ENCODE data around the gene IL22. TPM values are rescaled to one million over a fixed set of nuclear protein-coding genes. Genes with fewer than 3 reads are reported as not detected.

Gene IL22
- total RNA-seq (2014; rRNA removed; shearing (Covaris generic)): not detected in 2 replicates
- polyA plus RNA-seq (2015; cell fraction: cytosol; rRNA removed): not detected in 2 replicates
- not detected in 2 replicates for polyA plus RNA-seq (2015; cell fraction: nucleus; rRNA removed)

DNA sequence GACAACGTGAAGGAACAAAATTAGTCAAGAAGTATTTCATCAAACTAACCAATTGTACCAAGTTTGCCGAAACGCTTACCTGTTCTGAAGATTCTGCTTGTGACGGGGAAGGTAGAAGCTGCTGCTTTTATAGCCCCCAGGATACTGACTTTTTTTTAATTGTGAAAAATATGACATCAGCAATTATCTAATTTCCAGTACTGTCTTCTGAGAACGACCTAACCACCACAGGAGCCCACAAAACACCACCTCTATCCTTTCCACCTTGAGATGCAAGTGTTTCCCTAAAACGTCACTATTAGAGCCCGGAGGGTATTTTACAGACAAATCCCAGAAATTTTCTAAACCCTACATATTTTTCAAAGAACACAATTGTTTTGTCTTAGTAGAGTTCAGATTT is at the start of gene IL22:
Gene IL22, minus strand, starts transcription at position 101 of the 400 bp plus-strand sequence. CDS start 156 bp downstream, outside the sequence.
- DNase-seq (ENCODE audit: low read depth): no peak

GRCh38 chr12:68297929-68298328 is 44.5 kb upstream of the IL22 start:
- no peak for DNase-seq (ENCODE audit: low read depth)

DNA sequence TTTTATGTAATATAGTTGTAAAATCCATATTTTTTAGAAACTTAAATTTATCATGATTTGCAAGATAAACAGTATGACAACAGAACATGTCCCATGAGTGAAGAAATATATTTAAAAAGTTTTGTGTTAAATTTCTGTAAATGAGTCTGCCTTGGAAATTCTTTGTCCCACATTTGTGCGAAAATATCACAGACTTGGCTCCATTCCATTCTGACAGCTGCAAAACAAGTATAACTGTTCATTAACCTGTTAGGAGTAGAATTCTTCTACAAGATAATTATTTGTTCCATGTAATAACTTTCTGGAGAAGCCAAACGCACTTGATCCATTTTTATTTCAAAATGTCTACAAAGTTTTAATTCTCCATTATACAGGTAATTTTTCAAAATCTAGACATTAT is 40.8 kb upstream of the IL22 start:
- DNase-seq (ENCODE audit: low read depth): no peak

- DNase-seq (ENCODE audit: low read depth): no peak
These were observed 39.9 kb upstream of the IL22 start for GRCh38 chr12:68293347-68293746.

GRCh38 chr12:68292151-68292943 is 38.9 kb upstream of the IL22 start:
- DNase-seq (ENCODE audit: low read depth): no peak

- no peak for DNase-seq (ENCODE audit: low read depth)
These were observed 38.1 kb upstream of the IL22 start for GRCh38 chr12:68291396-68292036.

DNA sequence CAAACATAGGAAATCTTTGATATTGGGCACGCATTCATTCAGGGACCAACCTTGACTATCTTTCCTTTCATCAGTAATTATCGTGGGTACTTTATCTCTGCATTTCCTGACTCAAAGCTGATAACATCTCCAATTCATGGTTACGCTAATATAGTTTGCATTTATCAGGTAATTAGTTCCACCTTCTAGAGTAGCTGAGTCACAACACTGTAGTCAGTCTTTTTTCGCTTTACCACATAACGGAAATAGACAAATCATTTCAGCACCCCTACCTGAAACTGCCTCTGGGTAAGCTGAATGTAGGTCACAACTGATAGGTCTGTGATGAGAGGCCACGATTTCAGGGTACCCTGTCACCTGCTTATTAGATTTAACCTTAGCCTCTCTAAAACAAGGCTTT is 36.7 kb upstream of the IL22 start:
- no peak for DNase-seq (ENCODE audit: low read depth)

GRCh38 chr12:68287106-68287505 is 33.7 kb upstream of the IL22 start:
- no peak for DNase-seq (ENCODE audit: low read depth)

GRCh38 chr12:68286396-68286795 is 33.0 kb upstream of the IL22 start:
- DNase-seq (ENCODE audit: low read depth): no peak

GRCh38 chr12:68285541-68285940 is 32.1 kb upstream of the IL22 start:
- no peak for DNase-seq (ENCODE audit: low read depth)

- no peak for DNase-seq (ENCODE audit: low read depth)
These were observed 28.1 kb upstream of the IL22 start for GRCh38 chr12:68281322-68282077.

- DNase-seq (ENCODE audit: low read depth): no peak
These were observed 26.8 kb upstream of the IL22 start for GRCh38 chr12:68280240-68280639.

GRCh38 chr12:68279227-68280054 is 26.0 kb upstream of the IL22 start:
- no peak for DNase-seq (ENCODE audit: low read depth)

DNA sequence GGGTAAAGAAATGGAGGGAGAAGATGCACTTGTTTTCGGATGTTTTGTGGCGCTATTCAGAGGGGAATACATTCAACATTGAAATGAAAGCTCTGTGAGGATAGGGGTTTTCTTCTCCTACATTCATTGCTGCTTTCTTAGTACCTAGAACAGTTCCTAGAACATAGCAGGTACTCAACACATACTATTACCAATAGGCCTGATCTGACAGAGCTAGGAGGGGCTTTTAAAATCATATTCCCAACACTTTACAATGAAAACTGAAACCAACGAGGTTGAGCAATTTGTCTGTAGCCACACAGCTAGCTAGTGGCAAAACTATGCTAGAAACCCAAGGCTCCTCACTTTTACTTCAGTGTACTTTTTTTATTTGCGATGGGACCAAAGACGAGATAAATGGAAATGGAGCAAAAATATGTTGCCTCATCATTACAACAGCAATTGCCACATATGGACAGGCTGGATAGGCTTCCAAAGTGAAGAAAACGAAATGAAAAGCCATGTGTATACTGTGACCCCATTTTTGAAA is 23.1 kb upstream of the IL22 start:
- DNase-seq (ENCODE audit: low read depth): no peak

GRCh38 chr12:68272732-68273131 is 19.3 kb upstream of the IL22 start:
- DNase-seq (ENCODE audit: low read depth): no peak

- DNase-seq (ENCODE audit: low read depth): no peak
These were observed 17.9 kb upstream of the IL22 start for GRCh38 chr12:68271346-68271745.

DNA sequence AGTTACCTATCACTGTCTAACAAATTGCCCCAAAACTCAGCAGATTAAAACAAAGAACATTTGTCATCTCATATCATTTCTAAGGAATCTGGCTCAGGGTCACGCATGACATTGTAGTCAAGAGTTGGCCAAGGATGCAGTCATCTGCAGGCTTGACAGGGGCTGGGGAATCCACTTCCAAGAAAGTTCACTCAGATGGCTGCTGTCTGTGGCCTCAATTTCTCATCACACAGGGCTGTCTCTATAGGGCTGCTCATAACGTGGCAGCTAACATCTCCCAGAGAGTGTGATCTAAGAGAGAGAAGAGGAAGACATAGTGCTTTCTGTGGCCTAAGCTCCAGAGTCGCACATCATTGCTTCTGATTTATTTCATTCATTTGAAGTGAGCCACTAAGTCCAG is 17.0 kb upstream of the IL22 start:
- no peak for DNase-seq (ENCODE audit: low read depth)

DNA sequence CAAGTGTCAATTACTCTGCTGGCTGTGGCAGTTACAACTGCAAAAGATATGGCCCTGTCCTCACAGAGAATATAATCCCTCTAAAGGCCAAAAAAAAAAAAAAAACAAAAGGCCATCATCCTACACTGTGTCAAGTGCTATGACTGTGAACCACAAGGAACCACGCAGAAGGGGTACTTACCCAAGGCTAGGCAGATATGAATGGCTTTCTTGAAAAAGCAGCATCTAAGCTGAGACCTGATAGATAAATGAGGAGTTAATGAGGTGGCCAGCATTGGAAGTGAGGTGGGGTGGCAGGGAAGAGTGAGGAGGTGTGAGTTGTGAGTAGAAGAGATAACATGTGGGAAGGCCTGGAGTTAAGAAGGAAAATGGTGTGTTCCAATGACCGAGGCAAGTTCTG is 16.4 kb upstream of the IL22 start:
- no peak for DNase-seq (ENCODE audit: low read depth)

- no peak for DNase-seq (ENCODE audit: low read depth)
These were observed 15.6 kb upstream of the IL22 start for GRCh38 chr12:68268967-68269366.

GRCh38 chr12:68267892-68268396 is 14.5 kb upstream of the IL22 start:
- DNase-seq (ENCODE audit: low read depth): no peak

- no peak for DNase-seq (ENCODE audit: low read depth)
These were observed 11.5 kb upstream of the IL22 start for GRCh38 chr12:68264857-68265256.

Measured in HT1080 (cell line).